Measurements from ENCODE around the gene ATF2. TPM values are rescaled to one million over a fixed set of nuclear protein-coding genes. Genes with fewer than 3 reads are reported as not detected.

The ATF2 gene
- total and polyA plus RNA-seq, 2 of the 4 experiments (the other 2 are of a cell fraction): 23.2 to 60.0 TPM

GRCh38 chr2:175175896-175176295 lies 7.9 kb upstream of the ATF2 start:
- no peaks in the 10 kb centered on the region for H3K9me3 ChIP-seq (ENCODE audit: control insufficient read depth, insufficient read depth, low read length)
- H3K23ac ChIP-seq (ENCODE audit: low read depth, low read length): no peak overlapping the region
- ATAC-seq (ENCODE audit: low read depth) (no peak; the same call in 1 of the 2 replicates), DNase-seq (peak; percentile 65)
- no peak overlapping the region for H4K91ac ChIP-seq (ENCODE audit: insufficient read depth, low read depth, low read length)
- no peak overlapping the region for H3K4me3 ChIP-seq (ENCODE audit: insufficient read depth, low read depth, low read length)
- no peak overlapping the region for H4K8ac ChIP-seq (ENCODE audit: low read depth in 2 of 2, low read length in 2 of 2)
- no peak overlapping the region for H3K4me2 ChIP-seq (ENCODE audit: low read depth, low read length)
- dilution Hi-C loops (cut with HindIII; ENCODE audit: low sequenced_read_pairs, unreplicated experiment): no loop called here
- no peak overlapping the region for H2AFZ ChIP-seq (replicated peaks; ENCODE audit: low read length, poor library complexity)
- no CpG with 5 or more reads among the region's 1 CpG for WGBS, 2 experiments (ENCODE audit: extremely low coverage in 2 of 2, insufficient read length in 1 of 2)
- 0 out of 2 replicates have a peak, but pooled peaks cover 3% of the 10 kb centered on the region for H4K20me1 ChIP-seq (ENCODE audit: insufficient read depth, low read length)
- ChIA-PET POLR2A (ENCODE audit: unreplicated experiment) (no interaction called here), CTCF (no interaction called here)
- H3K56ac ChIP-seq (ENCODE audit: extremely low read depth, insufficient read depth, low read length): no peak overlapping the region
- no peak overlapping the region for H2BK15ac ChIP-seq (ENCODE audit: low read depth, low read length)
- peaks cover 14% of the 10 kb centered on the region for H3K36me3 ChIP-seq (ENCODE audit: control insufficient read depth, insufficient read depth, low read length)
- H3K27ac ChIP-seq (ENCODE audit: insufficient read depth, low read length): no peak overlapping the region
- no peak overlapping the region for H2AK5ac ChIP-seq (ENCODE audit: low read depth, low read length)
- no peak overlapping the region for H3K9ac ChIP-seq (ENCODE audit: low read depth, low read length)
- H2BK5ac ChIP-seq (ENCODE audit: low read depth, low read length, poor library complexity, severe bottlenecking): no peak overlapping the region
- H4K5ac ChIP-seq (ENCODE audit: low read depth, low read length): no peak overlapping the region
- no peak overlapping the region for H2BK20ac ChIP-seq (ENCODE audit: low read depth, low read length)
- TF ChIP-seq MAFK (IDR thresholded peaks at IDR 0.05; ENCODE audit: low read depth, low read length): no peak
- H3K79me1 ChIP-seq (ENCODE audit: low read depth in 1 of 2, low read length in 2 of 2): peaks cover 14 to 18% of the 10 kb centered on the region in 2 experiments
- in situ Hi-C loops (cut with MboI; ENCODE audit: low sequenced_read_pairs): no loop called here
- H2AK9ac ChIP-seq (replicated peaks; ENCODE audit: low read depth, low read length, poor library complexity): no peak overlapping the region
- intact Hi-C loops (cut with micrococcal nuclease): no loop called here
- H3K14ac ChIP-seq (replicated peaks; ENCODE audit: low read depth, low read length): no peak overlapping the region
- no peaks in the 10 kb centered on the region for H3K4me1 ChIP-seq (ENCODE audit: control insufficient read depth, insufficient read depth, low read length)
- H3K9me1 ChIP-seq (ENCODE audit: insufficient read depth, low read length): 0 out of 2 replicates have a peak, but pooled peaks cover 2% of the 10 kb centered on the region
- no peaks in the 10 kb centered on the region for H3K27me3 ChIP-seq (ENCODE audit: control insufficient read depth, insufficient read depth, low read length)
- no peak overlapping the region for H3K4ac ChIP-seq (ENCODE audit: low read depth, low read length)
- no peak overlapping the region for H2BK120ac ChIP-seq (ENCODE audit: low read depth, low read length)
- no TSS peak for BruUV-seq (replicated peaks)
- no peak overlapping the region for H3K18ac ChIP-seq (ENCODE audit: low read depth, low read length)

Measured in IMR-90 (cell line).